OCI-LY3 (cell line): Measurements from ENCODE around the gene CCDC85A.

Experiments
- H2AFZ ChIP-seq: fragments of 200-600, 300-600 bp; shearing (Covaris generic); 2 replicates; pipeline ENCODE4 v1.6.0; 2014; ENCODE audit warnings: antibody characterized with exemption, low read depth, low read length
- H3K27ac ChIP-seq: fragments of 200-600, 300-600 bp; sonication (generic); 2 replicates; pipeline ENCODE4 v1.5.1; 2014; ENCODE audit warnings: mild to moderate bottlenecking, low read length, moderate library complexity, mixed read lengths
- H3K27me3 ChIP-seq: fragments of 200-600, 300-600 bp; sonication (generic); 2 replicates; pipeline ENCODE4 v1.6.1; 2014; ENCODE audit warnings: low read depth, low read length, mixed read lengths
- H3K36me3 ChIP-seq: fragments of 200-600, 300-600 bp; sonication (generic); replicated peaks from 2 replicates; pipeline ENCODE3; 2014; ENCODE audit warnings: low read depth, low read length, mixed read lengths
- H3K4me1 ChIP-seq: fragments of 300-600, 200-600 bp; sonication (generic); 2 replicates; pipeline ENCODE4 v1.6.1; 2014; ENCODE audit warnings: low read length, mixed read lengths
- H3K4me2 ChIP-seq: fragments of 200-600, 300-600 bp; sonication (generic); 2 replicates; pipeline ENCODE4 v1.6.1; 2014; ENCODE audit warnings: low read length, mixed read lengths
- H3K4me3 ChIP-seq: fragments of 300-600, 200-600 bp; sonication (generic); 2 replicates; pipeline ENCODE4 v1.5.1; 2014; ENCODE audit warnings: antibody characterized with exemption, mild to moderate bottlenecking, low read length, moderate library complexity
- H3K79me2 ChIP-seq: fragments of 300-600, 200-600 bp; shearing (Covaris generic); 2 replicates; pipeline ENCODE4 v1.6.1; 2014; ENCODE audit warnings: mild to moderate bottlenecking, low read length, mixed read lengths
- H3K9ac ChIP-seq: fragments of 300-600, 200-600 bp; shearing (Covaris generic); 2 replicates; pipeline ENCODE4 v1.6.0; 2014; ENCODE audit warnings: mild to moderate bottlenecking, low read length, moderate library complexity
- H3K9me3 ChIP-seq: fragments of 200-600, 300-600 bp; shearing (Covaris generic); 2 replicates; pipeline ENCODE4 v1.6.1; 2014; ENCODE audit warnings: low read length, mixed read lengths; ENCODE audit not compliant: insufficient read depth
- H4K20me1 ChIP-seq: fragments of 200-600, 300-600 bp; sonication (generic); 2 replicates; pipeline ENCODE4 v1.6.1; 2016; ENCODE audit warnings: low read length, mixed read lengths; ENCODE audit not compliant: insufficient read depth
- EZH2phosphoT487 ChIP-seq: fragments of 200-600 bp; shearing (Covaris generic); IDR thresholded peaks from 2 replicates; pipeline ENCODE4 v1.6.1; 2018; ENCODE audit warnings: antibody characterized with exemption, mixed run types, low read depth
- TF ChIP-seq, protein P1 (sequence below): fragments of 200-600, 300-600 bp; sonication (generic); IDR thresholded peaks from 2 replicates; pipeline ENCODE4 v1.5.1; 2014; ENCODE audit warnings: antibody characterized with exemption, low read length, low read depth

CCDC85A gene

DNA sequence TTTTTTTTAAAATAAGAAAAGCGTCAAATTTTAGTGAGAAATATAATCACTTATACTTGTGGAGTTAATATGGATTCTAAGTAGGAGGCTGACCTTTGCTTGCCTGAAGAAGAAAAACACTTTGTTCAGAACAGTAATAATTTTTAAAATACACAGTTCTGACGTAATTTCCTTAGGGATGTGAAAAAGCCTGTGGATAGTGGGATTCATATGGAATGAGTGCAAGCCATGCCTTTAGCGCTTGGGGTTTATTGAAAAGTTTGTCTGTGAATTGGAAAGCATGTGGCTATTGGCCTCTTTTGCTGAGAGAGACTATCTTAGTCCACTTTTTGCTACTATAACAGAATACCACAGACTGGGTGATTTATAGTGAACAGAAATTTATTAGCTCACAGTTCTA lies 151.3 kb downstream of the CCDC85A start:
- no peaks in the 10 kb centered on the region for H3K79me2 ChIP-seq
- H3K27me3 ChIP-seq = no peaks in the 10 kb centered on the region
- H3K4me2 ChIP-seq = no peak overlapping the region
- H3K9ac ChIP-seq = no peak overlapping the region
- H2AFZ ChIP-seq = no peak overlapping the region
- H3K9me3 ChIP-seq = no peaks in the 10 kb centered on the region
- H3K4me3 ChIP-seq = no peak overlapping the region
- H4K20me1 ChIP-seq = no peaks in the 10 kb centered on the region
- H3K27ac ChIP-seq = no peak overlapping the region
- H3K36me3 ChIP-seq = no peaks in the 10 kb centered on the region
- TF ChIP-seq, protein P1, sequence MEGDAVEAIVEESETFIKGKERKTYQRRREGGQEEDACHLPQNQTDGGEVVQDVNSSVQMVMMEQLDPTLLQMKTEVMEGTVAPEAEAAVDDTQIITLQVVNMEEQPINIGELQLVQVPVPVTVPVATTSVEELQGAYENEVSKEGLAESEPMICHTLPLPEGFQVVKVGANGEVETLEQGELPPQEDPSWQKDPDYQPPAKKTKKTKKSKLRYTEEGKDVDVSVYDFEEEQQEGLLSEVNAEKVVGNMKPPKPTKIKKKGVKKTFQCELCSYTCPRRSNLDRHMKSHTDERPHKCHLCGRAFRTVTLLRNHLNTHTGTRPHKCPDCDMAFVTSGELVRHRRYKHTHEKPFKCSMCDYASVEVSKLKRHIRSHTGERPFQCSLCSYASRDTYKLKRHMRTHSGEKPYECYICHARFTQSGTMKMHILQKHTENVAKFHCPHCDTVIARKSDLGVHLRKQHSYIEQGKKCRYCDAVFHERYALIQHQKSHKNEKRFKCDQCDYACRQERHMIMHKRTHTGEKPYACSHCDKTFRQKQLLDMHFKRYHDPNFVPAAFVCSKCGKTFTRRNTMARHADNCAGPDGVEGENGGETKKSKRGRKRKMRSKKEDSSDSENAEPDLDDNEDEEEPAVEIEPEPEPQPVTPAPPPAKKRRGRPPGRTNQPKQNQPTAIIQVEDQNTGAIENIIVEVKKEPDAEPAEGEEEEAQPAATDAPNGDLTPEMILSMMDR = no peak
- no peak for TF ChIP-seq EZH2phosphoT487
- H3K4me1 ChIP-seq = peaks cover 10% of the 10 kb centered on the region

GRCh38 chr2:56337342-56337741 lies 153.6 kb downstream of the CCDC85A start:
- Histone ChIP-seq H3K9me3 (no peaks in the 10 kb centered on the region), H3K9ac (no peak overlapping the region), H3K4me2 (no peak overlapping the region), H3K4me3 (no peak overlapping the region), H4K20me1 (no peaks in the 10 kb centered on the region), H3K4me1 (peaks cover 10% of the 10 kb centered on the region), H2AFZ (no peak overlapping the region), H3K36me3 (no peaks in the 10 kb centered on the region), H3K27me3 (no peaks in the 10 kb centered on the region), H3K27ac (no peak overlapping the region), H3K79me2 (no peaks in the 10 kb centered on the region)
- TF ChIP-seq EZH2phosphoT487 = no peak
- TF ChIP-seq, protein P1 = no peak

GRCh38 chr2:56338232-56338631 lies 154.4 kb downstream of the CCDC85A start:
- Histone ChIP-seq H3K4me2 (no peak overlapping the region), H3K4me1 (peaks cover 10% of the 10 kb centered on the region)

DNA sequence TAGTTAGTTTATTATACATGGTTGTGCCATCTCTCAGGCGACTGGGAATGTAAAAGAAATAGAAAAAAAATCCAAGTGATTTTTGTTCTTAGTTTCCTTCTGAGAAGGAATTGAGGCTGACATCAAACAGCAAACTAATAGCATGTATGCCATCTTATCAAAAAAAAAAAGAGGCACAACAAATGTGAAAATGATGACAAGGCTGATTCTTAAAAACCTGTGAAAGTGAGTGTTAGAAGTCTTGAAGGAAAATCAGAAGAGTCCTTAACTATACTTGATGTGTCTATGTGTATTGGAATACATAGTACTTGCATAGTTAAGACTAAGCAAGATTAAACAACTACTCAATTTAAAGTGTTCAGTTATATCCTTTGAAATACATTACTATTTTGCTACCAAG lies 161.0 kb downstream of the CCDC85A start:
- Histone ChIP-seq H3K79me2 (no peaks in the 10 kb centered on the region), H3K27me3 (no peaks in the 10 kb centered on the region), H4K20me1 (no peaks in the 10 kb centered on the region), H3K4me1 (no peaks in the 10 kb centered on the region), H2AFZ (no peak overlapping the region), H3K9me3 (no peaks in the 10 kb centered on the region), H3K9ac (no peak overlapping the region), H3K4me2 (no peak overlapping the region), H3K27ac (no peak overlapping the region), H3K36me3 (no peaks in the 10 kb centered on the region), H3K4me3 (no peak overlapping the region)
- TF ChIP-seq, protein P1 = no peak
- no peak for TF ChIP-seq EZH2phosphoT487

More at GRCh38 chr2:56338232-56338631, 154.4 kb downstream of the CCDC85A start:
- Histone ChIP-seq H3K27ac (no peak overlapping the region), H3K79me2 (no peaks in the 10 kb centered on the region), H3K27me3 (no peaks in the 10 kb centered on the region), H4K20me1 (no peaks in the 10 kb centered on the region), H3K9me3 (no peaks in the 10 kb centered on the region), H3K36me3 (no peaks in the 10 kb centered on the region), H3K4me3 (no peak overlapping the region), H2AFZ (no peak overlapping the region), H3K9ac (no peak overlapping the region)
- no peak for TF ChIP-seq EZH2phosphoT487
- TF ChIP-seq, protein P1 = no peak
